Measurements from ENCODE around the gene FAIM.

Gene FAIM

GRCh38 chr3:138681463-138682220 is 73.1 kb downstream of the FAIM start:
- no peak for DNase-seq

- no peak for DNase-seq
Observed at GRCh38 chr3:138682648-138683047, 74.1 kb downstream of the FAIM start.
